Activated gamma-delta T cell treated with anti-CD3 and anti-CD28 coated beads, Interleukin-2, amount 50 U/mL, for 16 hours (primary cell): ENCODE data around the gene FOXP1.

Experiments used
- DNase-seq: peaks from one replicate; pipeline ENCODE4 v3.0.0-alpha.2; 2020; ENCODE audit warnings: low read depth

Gene FOXP1

GRCh38 chr3:71583566-71584393 is at the start of gene FOXP1:
TSS of gene FOXP1 (minus strand) at chr3:71583728. CDS start at chr3:71198381, 385,347 bp downstream.
- DNase-seq = peak; percentile 38

GRCh38 chr3:71629711-71630110 is 46.2 kb upstream of the FOXP1 start:
- DNase-seq = no peak

GRCh38 chr3:71629289-71629688 is 45.8 kb upstream of the FOXP1 start:
- DNase-seq = no peak

- DNase-seq = no peak
Observed at GRCh38 chr3:71628522-71628921, 45.0 kb upstream of the FOXP1 start.

GRCh38 chr3:71625676-71626075 is 42.1 kb upstream of the FOXP1 start:
- no peak for DNase-seq

DNA sequence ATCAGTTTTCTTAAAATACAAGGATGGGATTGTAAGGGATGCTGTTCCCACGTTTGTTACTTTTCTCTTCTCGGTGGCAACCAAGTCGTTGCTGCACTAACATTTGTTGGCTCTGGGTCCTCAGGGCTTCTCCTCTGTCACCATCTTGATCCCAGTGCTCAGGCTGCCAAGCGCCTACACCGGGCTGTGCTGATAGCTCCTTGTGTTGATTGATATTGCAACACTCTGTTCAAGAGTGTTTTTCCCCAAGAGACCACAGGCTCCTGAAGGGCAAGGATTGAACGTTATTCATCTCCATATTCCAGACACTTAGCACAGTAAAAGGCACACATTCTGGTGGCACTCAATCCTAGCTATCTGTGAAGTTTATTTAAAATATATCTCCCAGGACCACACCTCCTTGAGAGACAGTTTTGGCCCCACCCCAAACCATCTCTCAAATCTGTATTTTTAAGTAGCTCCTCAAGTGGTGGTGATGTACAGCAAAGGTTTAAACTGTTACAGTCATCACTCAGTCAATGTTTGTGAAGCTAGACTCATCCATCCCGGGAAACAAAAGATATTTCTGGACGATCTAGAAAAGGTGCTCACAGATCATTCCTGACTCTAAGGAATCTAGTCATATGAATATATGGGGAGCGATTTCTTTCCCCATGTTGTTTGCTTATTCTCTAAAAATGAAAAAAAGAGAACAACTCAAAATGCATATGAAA is 38.5 kb upstream of the FOXP1 start:
- DNase-seq = no peak

DNA sequence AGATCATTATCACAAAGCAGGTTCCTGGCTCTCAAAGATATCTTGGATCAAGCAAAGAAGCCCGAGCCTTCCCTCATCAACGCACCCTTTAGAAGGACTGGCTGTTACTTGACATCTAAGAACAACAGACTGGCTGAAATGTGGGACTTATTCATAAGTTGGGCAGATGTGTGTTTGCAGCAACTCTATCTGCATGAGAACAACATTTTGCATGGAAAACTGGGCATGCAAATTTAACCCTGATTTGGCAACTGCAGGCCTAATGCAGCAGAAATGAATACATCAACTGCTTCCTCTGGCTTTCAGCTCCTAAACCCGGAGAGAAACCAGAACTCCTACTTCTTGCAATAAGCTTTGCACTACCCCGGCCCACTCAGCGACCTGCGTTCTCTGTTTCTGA is 35.0 kb upstream of the FOXP1 start:
- no peak for DNase-seq

- no peak for DNase-seq
Observed at GRCh38 chr3:71616571-71617021, 33.1 kb upstream of the FOXP1 start.

GRCh38 chr3:71614869-71615268 is 31.3 kb upstream of the FOXP1 start:
- DNase-seq = no peak

- DNase-seq = no peak
Observed at GRCh38 chr3:71614426-71614825, 30.9 kb upstream of the FOXP1 start.

GRCh38 chr3:71611099-71611498 is 27.6 kb upstream of the FOXP1 start:
- DNase-seq = no peak

DNA sequence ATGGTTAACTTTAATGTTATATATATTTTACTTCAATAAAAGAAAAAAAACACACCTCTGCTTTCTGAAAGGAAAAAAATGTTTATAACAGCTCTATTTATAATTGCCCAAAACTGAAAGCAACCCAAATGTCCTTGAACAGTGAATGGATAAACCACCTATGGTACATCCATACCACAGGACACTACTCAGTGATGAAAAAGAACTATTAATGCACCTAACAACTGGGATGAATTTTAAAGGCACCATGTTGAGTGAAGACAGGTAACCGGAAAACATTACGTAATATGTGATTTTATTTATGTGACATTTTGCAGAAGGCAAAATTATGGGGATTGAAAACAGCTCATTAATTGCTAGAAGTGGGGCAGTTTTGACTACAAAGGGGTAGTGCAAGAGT is 23.8 kb upstream of the FOXP1 start:
- DNase-seq = no peak

DNA sequence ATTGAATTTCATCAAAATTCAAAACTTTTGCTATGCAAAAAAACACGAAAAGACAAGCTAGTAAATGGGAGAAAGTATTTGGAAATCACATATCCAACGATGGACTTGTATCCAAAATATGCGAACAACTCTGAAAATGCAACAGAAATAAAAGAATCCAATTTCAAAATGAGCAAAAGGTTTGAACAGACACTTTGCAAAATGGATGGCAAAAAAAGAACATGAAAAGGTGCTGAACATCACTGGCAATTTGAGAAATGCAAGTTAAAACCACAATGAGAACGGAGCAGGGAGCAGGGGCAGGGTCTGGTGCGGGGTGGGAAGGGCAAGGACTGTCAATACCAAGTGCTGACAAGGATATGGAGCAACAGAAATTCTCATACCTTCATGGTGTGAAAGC is 23.1 kb upstream of the FOXP1 start:
- DNase-seq = no peak

DNA sequence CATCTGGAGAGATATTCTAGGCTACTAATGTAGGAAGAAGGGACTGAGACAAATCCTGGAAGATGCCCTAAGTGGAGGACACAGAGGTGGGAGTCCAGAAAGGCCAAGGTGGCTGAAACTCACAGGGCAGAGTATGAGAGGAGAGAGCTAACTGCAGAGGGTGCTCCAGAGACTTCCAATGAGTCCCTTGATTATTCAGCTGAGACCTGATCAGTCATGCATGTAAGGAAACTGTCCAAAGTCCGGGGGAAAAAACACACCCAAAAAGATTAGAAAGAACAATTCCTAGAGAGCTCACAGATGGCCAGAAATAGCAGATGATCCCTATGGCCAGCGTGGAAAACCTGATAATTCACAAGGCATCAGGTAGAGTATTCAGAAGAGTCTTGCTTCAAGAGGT is 18.7 kb upstream of the FOXP1 start:
- no peak for DNase-seq

- DNase-seq = no peak
Observed at GRCh38 chr3:71601811-71602210, 18.3 kb upstream of the FOXP1 start.

GRCh38 chr3:71600646-71601288 is 17.2 kb upstream of the FOXP1 start:
- DNase-seq = no peak

DNA sequence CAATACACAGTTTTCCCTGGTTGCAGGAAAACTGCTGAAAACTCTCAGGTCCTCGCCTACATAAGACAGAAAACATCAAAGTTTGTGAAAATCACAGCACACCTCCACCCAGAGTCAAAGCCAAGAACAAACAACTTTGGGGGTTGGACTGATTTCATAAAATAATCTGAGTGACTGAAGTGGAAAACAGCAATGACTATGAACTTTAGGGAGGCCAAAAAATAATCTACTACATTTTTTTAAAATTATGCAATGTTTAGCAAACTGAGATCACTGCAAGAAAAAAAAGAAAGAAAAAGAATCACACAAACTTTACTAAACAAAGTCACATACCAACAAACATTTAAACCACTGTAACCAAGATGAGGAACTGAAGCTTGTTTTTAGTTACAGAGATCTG is 15.9 kb upstream of the FOXP1 start:
- DNase-seq = no peak

- no peak for DNase-seq
Observed at GRCh38 chr3:71598292-71598691, 14.8 kb upstream of the FOXP1 start.

DNA sequence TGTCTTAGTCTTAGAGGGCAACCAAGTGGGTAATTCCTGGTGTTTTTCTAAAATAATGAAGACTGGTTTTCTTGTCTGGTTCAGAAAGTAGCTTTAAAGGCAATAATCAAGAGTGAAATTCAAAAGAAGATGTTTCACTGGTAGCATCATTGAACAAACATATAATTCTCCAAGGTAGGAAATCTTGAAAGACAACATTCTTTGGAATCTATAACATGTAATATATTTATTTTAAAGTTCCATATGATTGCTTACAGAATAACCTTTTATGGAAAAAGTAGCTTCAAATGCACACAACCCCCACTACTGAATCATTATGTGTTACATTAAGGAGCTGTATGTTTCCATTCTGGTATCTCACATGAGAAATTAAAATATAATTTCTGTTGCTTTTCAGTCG is 13.8 kb upstream of the FOXP1 start:
- no peak for DNase-seq

DNA sequence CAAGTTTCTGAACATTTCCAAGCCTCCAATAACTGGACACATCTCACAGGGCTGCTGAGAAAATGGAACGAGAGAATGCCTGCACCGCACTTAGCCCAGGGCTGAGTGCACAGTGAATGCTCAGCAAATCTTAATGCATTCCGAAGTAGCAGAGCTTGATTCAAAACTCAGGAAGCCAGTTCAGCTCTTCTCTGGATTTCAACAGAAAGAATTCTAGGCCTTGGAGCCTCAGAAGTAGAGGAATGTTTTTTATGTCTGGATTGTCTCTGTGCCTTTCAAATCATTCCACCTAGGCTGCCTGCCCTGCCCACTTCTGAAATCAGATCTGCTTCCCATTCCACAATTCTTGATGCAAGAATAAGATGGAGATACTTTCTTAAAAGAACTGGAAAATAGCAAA is 9.6 kb upstream of the FOXP1 start:
- no peak for DNase-seq

DNA sequence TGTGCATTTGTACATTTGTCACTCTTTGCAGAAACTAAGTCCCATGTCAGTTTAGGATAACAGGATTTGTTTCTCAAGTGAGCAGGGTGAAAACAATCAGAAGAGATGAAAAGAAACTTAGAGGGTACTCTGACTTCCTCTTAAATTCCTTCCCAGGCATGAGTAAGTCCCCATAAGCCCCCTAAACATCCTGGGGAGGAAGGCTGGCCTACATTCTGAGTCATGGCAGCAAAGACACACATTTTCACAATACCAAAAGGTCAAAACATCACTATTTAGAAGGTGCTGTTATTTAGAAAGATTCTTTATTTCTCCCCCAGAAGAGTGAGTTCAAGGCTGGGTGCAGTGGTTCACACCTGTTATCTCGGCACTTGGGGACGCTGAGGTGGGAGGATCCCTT is 7.6 kb upstream of the FOXP1 start:
- DNase-seq = no peak

- DNase-seq = no peak
Observed at GRCh38 chr3:71589132-71589531, 5.6 kb upstream of the FOXP1 start.

DNA sequence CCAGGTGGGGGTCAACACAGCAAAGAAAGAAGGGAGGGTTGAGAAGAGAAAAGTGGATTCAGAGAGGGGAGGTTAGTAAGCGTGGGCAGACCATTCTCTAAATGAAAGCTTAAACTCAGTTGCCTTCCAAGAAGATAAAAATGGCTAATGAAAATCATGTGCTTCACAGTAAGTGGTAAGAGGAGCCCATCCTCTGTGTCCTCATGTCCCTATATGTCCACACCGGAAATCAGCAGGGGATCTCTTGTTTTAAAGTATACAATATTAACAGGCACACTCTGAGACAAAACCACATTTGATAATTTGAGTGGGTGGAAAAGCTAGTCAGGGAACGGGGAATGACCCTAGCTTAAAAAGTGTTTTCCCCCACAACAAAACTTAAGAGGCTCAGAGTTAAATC is 4.4 kb upstream of the FOXP1 start:
- DNase-seq = no peak
